ENCODE measurements around the gene JMJD8.
A peak's percentile ranks its signal among the peaks of the same experiment; 100 is the strongest.

The JMJD8 gene

GRCh38 chr16:678858-679813 lies 5.0 kb downstream of the JMJD8 start (continued):
- no peak for TF ChIP-seq ZNF362 (tag by site-specific recombination; IDR thresholded peaks at IDR 0.05)
- TF ChIP-seq ZNF10 (tag by site-specific recombination; IDR thresholded peaks at IDR 0.05): peak; percentile 74
- TF ChIP-seq ZNF24 (tag by site-specific recombination; IDR thresholded peaks at IDR 0.05): 0 out of 2 replicates have a peak, but pooled peaks have one; percentile 57
- TF ChIP-seq ZSCAN16 (tag by site-specific recombination; IDR thresholded peaks at IDR 0.05): no peak
- TF ChIP-seq ZNF544 (tag by site-specific recombination; IDR thresholded peaks at IDR 0.05): no peak
- no peak for TF ChIP-seq ZBTB10 (tag by site-specific recombination; IDR thresholded peaks at IDR 0.05)
- TF ChIP-seq TCF7L2 (IDR thresholded peaks at IDR 0.05; ENCODE audit: borderline replicate concordance, low read depth, low read length): no peak
- TF ChIP-seq ZSCAN23 (tag by site-specific recombination; IDR thresholded peaks at IDR 0.05): no peak
- no peak for TF ChIP-seq HOXD13 (CRISPR knock-in tag; IDR thresholded peaks at IDR 0.05; ENCODE audit: borderline replicate concordance)
- no peak for TF ChIP-seq MZF1 (tag by site-specific recombination; IDR thresholded peaks at IDR 0.05; ENCODE audit: borderline replicate concordance)
- peak; percentile 53; the same call in 1 of the 2 replicates for TF ChIP-seq OVOL3 (tag by site-specific recombination; IDR thresholded peaks at IDR 0.05)
- TF ChIP-seq PRDM2 (tag by site-specific recombination; IDR thresholded peaks at IDR 0.05; ENCODE audit: borderline replicate concordance): no peak
- no peak for TF ChIP-seq ZNF777 (tag by site-specific recombination; IDR thresholded peaks at IDR 0.05; ENCODE audit: borderline replicate concordance)
- TF ChIP-seq ZNF391 (tag by site-specific recombination; IDR thresholded peaks at IDR 0.05; ENCODE audit: borderline replicate concordance, low read depth): peak; percentile 69; the same call in 1 of the 2 replicates
- TF ChIP-seq ZNF707 (tag by site-specific recombination; IDR thresholded peaks at IDR 0.05): peak; percentile 31; the same call in 1 of the 2 replicates
- peak; percentile 81 for TF ChIP-seq SP2 (tag by site-specific recombination; IDR thresholded peaks at IDR 0.05)
- no peak; the same call in 1 of the 2 replicates for TF ChIP-seq YY2 (tag by site-specific recombination; IDR thresholded peaks at IDR 0.05)
- peak; percentile 58; the same call in 1 of the 2 replicates for TF ChIP-seq IKZF3 (tag by site-specific recombination; IDR thresholded peaks at IDR 0.05)
- TF ChIP-seq ZNF132 (tag by site-specific recombination; IDR thresholded peaks at IDR 0.05; ENCODE audit: borderline replicate concordance): no peak
- TF ChIP-seq ZBTB8A (tag by site-specific recombination; IDR thresholded peaks at IDR 0.05): peak; percentile 52
- TF ChIP-seq ZBTB44 (tag by site-specific recombination; IDR thresholded peaks at IDR 0.05): no peak
- TF ChIP-seq ZNF423 (tag by site-specific recombination; IDR thresholded peaks at IDR 0.05): peak; percentile 69; the same call in 1 of the 2 replicates
- TF ChIP-seq, protein P1, sequence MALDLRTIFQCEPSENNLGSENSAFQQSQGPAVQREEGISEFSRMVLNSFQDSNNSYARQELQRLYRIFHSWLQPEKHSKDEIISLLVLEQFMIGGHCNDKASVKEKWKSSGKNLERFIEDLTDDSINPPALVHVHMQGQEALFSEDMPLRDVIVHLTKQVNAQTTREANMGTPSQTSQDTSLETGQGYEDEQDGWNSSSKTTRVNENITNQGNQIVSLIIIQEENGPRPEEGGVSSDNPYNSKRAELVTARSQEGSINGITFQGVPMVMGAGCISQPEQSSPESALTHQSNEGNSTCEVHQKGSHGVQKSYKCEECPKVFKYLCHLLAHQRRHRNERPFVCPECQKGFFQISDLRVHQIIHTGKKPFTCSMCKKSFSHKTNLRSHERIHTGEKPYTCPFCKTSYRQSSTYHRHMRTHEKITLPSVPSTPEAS (tag by site-specific recombination; IDR thresholded peaks at IDR 0.05): no peak
- TF ChIP-seq ZNF701 (tag by site-specific recombination; IDR thresholded peaks at IDR 0.05): no peak
- TF ChIP-seq ZNF610 (tag by site-specific recombination; IDR thresholded peaks at IDR 0.05; ENCODE audit: borderline replicate concordance): peak; percentile 96
- peak; percentile 97 for TF ChIP-seq ZXDB (tag by site-specific recombination; IDR thresholded peaks at IDR 0.05)

All from HEK293 (cell line).